Measurements from ENCODE around the gene BCHE.

DNA sequence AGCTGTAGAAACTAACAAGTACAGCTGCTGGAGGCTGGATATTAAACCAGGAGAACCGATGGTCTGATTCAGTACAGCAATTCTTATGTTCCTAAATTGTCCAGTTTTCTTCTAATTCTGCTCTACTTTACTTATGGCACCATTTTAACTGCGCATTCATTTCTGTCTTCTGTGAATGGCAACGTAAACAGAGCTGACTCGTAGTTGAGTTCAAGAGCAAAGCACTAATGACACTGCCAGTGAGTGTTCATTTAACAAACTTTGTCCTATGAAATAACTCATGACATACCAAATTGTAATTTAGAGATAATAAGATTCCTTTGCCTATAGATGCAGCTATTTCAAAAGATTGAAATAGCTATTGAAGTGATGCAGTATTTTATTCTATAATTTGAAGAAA is 48.7 kb downstream of the BCHE start:
- TF ChIP-seq, protein P1, sequence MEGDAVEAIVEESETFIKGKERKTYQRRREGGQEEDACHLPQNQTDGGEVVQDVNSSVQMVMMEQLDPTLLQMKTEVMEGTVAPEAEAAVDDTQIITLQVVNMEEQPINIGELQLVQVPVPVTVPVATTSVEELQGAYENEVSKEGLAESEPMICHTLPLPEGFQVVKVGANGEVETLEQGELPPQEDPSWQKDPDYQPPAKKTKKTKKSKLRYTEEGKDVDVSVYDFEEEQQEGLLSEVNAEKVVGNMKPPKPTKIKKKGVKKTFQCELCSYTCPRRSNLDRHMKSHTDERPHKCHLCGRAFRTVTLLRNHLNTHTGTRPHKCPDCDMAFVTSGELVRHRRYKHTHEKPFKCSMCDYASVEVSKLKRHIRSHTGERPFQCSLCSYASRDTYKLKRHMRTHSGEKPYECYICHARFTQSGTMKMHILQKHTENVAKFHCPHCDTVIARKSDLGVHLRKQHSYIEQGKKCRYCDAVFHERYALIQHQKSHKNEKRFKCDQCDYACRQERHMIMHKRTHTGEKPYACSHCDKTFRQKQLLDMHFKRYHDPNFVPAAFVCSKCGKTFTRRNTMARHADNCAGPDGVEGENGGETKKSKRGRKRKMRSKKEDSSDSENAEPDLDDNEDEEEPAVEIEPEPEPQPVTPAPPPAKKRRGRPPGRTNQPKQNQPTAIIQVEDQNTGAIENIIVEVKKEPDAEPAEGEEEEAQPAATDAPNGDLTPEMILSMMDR (IDR thresholded peaks at IDR 0.05; ENCODE audit: insufficient read depth, low read length, poor library complexity, severe bottlenecking), result no peak
- TF ChIP-seq EZH2phosphoT487 (conservative IDR thresholded peaks at IDR 0.05; ENCODE audit: low read length), result no peak

Data from SU-DHL-6 (cell line).